Endothelial cell of umbilical vein (primary cell): ENCODE results near the gene ALDH3A2. TPM values are rescaled to one million over a fixed set of nuclear protein-coding genes. Genes with fewer than 3 reads are reported as not detected.

ENCODE experiments used
- BruUV-seq: library from RNA; stranded (reverse); fragments of 400-500 nt; replicated peaks from 2 replicates; lab custom pipeline; 2021; lab: Mats Ljungman, UMichigan
- CTCF ChIA-PET: fragments of 300-600, 350-600 bp; sonication (Branson Sonifier 250); formaldehyde crosslinking; loops from one replicate; lab custom pipeline; 2021; ENCODE audit warnings: antibody characterized with exemption, inconsistent platforms; lab: Charles Lee
- POLR2A ChIA-PET: fragments of 300-600, 350-600 bp; sonication (Branson Sonifier 250); formaldehyde crosslinking; loops from one replicate; lab custom pipeline; 2021; ENCODE audit warnings: antibody characterized with exemption, inconsistent platforms; lab: Charles Lee
- DNase-seq: peaks from one replicate; pipeline ENCODE4 v3.0.0-alpha.2; 2011; ENCODE audit warnings: low read depth, low spot score
- FAIRE-seq: peaks from 2 replicates; lab custom pipeline; 2011; peaks lifted over from hg19 to GRCh38; lab: Jason Lieb, UNC
- H2AFZ ChIP-seq: 2 replicates; pipeline ENCODE4 v1.6.0; 2012; ENCODE audit warnings: low read depth, low read length, control low read depth, inconsistent platforms
- H3K27ac ChIP-seq: 2 replicates; pipeline ENCODE4 v1.5.1; 2011; ENCODE audit warnings: low read depth, mild to moderate bottlenecking, control low read depth, low read length, moderate library complexity; ENCODE audit not compliant: insufficient read depth
- H3K27me3 ChIP-seq, 2 experiments: 2 replicates each; pipeline versions ENCODE4 v1.6.0 to v1.6.1; 2011; ENCODE audit warnings: low read length in 2 of 2, mixed read lengths in 1 of 2; ENCODE audit not compliant: control insufficient read depth in 2 of 2, insufficient read depth in 2 of 2
- H3K36me3 ChIP-seq, 2 experiments: 2 replicates in 1 of 2; 3 replicates in 1 of 2; pipeline ENCODE4 v1.5.1; 2011; ENCODE audit warnings: low read length in 2 of 2, mild to moderate bottlenecking in 1 of 2, moderate library complexity in 1 of 2; ENCODE audit not compliant: control insufficient read depth in 2 of 2, insufficient read depth in 2 of 2; ENCODE audit errors: extremely low read depth in 1 of 2
- H3K4me1 ChIP-seq: 3 replicates; pipeline ENCODE4 v1.5.1; 2011; ENCODE audit warnings: mild to moderate bottlenecking, low read length; ENCODE audit not compliant: control insufficient read depth, insufficient read depth; ENCODE audit errors: extremely low read depth
- H3K4me2 ChIP-seq: 2 replicates; pipeline ENCODE4 v1.6.1; 2011; ENCODE audit warnings: low read length, control low read depth, mixed read lengths; ENCODE audit not compliant: insufficient read depth
- H3K4me3 ChIP-seq, 3 experiments: fragments of 200-600 bp in 1 of 3; sonication (generic), shearing (Covaris generic) in 1 of 3; replicated peaks in 1 of 3; 2 replicates each; pipeline ENCODE4 v1.5.1; 2011 to 2016; ENCODE audit warnings: control low read depth in 3 of 3, low read length in 3 of 3, mild to moderate bottlenecking in 2 of 3, inconsistent platforms in 1 of 3, low read depth in 1 of 3, moderate library complexity in 1 of 3; ENCODE audit not compliant: insufficient read depth in 1 of 3
- H3K79me2 ChIP-seq: 2 replicates; pipeline ENCODE4 v1.6.0; 2012; ENCODE audit warnings: low read length, inconsistent platforms; ENCODE audit not compliant: control insufficient read depth, insufficient read depth
- H3K9ac ChIP-seq: replicated peaks from 2 replicates; pipeline ENCODE3; 2011; ENCODE audit warnings: low read length, control low read depth; ENCODE audit not compliant: insufficient read depth; ENCODE audit errors: extremely low read depth
- H3K9me1 ChIP-seq: replicated peaks from 3 replicates; pipeline ENCODE4 v1.6.0; 2011; ENCODE audit warnings: mild to moderate bottlenecking, low read length; ENCODE audit not compliant: control insufficient read depth, insufficient read depth; ENCODE audit errors: extremely low read depth
- H3K9me3 ChIP-seq: replicated peaks from 2 replicates; pipeline ENCODE4 v1.5.1; 2012; ENCODE audit warnings: low read length, inconsistent platforms; ENCODE audit not compliant: control insufficient read depth, insufficient read depth
- H4K20me1 ChIP-seq: replicated peaks from 2 replicates; pipeline ENCODE3; 2011; ENCODE audit warnings: mild to moderate bottlenecking, low read length; ENCODE audit not compliant: control insufficient read depth, insufficient read depth; ENCODE audit errors: extremely low read depth
- GATA2 ChIP-seq: IDR thresholded peaks from 2 replicates; pipeline ENCODE4 v1.7.0; 2011; ENCODE audit warnings: low read depth, mild to moderate bottlenecking, moderate library complexity, mixed read lengths, low read length; ENCODE audit not compliant: insufficient read length, insufficient read depth
- MYC ChIP-seq: IDR thresholded peaks from one replicate; pipeline ENCODE4 v1.6.1; 2011; ENCODE audit warnings: mild to moderate bottlenecking, low read depth, low read length
- POLR2A ChIP-seq: IDR thresholded peaks from 2 replicates; pipeline ENCODE4 v1.6.1; 2012; ENCODE audit warnings: low read depth, mild to moderate bottlenecking, control low read depth, low read length
- POLR2AphosphoS5 ChIP-seq: IDR thresholded peaks from 2 replicates; pipeline ENCODE4 v1.6.1; 2012; ENCODE audit warnings: low read depth, mild to moderate bottlenecking, control low read depth, low read length, moderate library complexity; ENCODE audit not compliant: insufficient read depth
- dilution Hi-C: fragments of 300-500 bp; cut with MboI; formaldehyde crosslinking; loops from one replicate; pipeline ENCODE4 v1.15.0; 2019; ENCODE audit warnings: low sequenced_read_pairs; ENCODE audit not compliant: extremely low pct_ligation_motif_present
- intact Hi-C: fragments of 100-400 bp; cut with micrococcal nuclease; formaldehyde crosslinking; loops from one replicate; pipeline ENCODE4 v1.10.0; 2022
- polyA plus RNA-seq, 4 experiments: library from polyadenylated mRNA; depleted of rRNA in 3 of 4; stranded (reverse) in 3 of 4; unstranded in 1 of 4; fragments of >200 nt; gene quantifications; 2 replicates each; pipeline versions ENCODE4 v1.2.1 to v1.2.3, GENCODE V29; 2011 to 2012; ENCODE audit warnings: missing spikeins in 1 of 4
- total RNA-seq: library from RNA; stranded (reverse); gene quantifications from 2 replicates; pipeline ENCODE4 v1.2.3, GENCODE V29; 2021
- TF ChIP-seq, protein P1 (sequence below), 2 donors: IDR thresholded peaks; 1 replicate in 1 of 2; 2 replicates in 1 of 2; pipeline ENCODE4 v1.5.1; 2011; ENCODE audit warnings: low read length in 2 of 2, mild to moderate bottlenecking in 2 of 2, moderate library complexity in 2 of 2, control low read depth in 1 of 2, inconsistent platforms in 1 of 2, low read depth in 1 of 2; ENCODE audit not compliant: insufficient read depth in 1 of 2; ENCODE audit errors: extremely low read depth in 1 of 2
- TF ChIP-seq, protein P2 (sequence below): IDR thresholded peaks from 2 replicates; pipeline ENCODE4 v1.6.1; 2011; ENCODE audit not compliant: insufficient read depth, insufficient read length

Gene ALDH3A2
- total and polyA plus RNA-seq, 2 donors (not counting 3 experiments of a cell fraction or from before 2014, with no cell fraction given): 16.7 to 36.5 TPM

DNA sequence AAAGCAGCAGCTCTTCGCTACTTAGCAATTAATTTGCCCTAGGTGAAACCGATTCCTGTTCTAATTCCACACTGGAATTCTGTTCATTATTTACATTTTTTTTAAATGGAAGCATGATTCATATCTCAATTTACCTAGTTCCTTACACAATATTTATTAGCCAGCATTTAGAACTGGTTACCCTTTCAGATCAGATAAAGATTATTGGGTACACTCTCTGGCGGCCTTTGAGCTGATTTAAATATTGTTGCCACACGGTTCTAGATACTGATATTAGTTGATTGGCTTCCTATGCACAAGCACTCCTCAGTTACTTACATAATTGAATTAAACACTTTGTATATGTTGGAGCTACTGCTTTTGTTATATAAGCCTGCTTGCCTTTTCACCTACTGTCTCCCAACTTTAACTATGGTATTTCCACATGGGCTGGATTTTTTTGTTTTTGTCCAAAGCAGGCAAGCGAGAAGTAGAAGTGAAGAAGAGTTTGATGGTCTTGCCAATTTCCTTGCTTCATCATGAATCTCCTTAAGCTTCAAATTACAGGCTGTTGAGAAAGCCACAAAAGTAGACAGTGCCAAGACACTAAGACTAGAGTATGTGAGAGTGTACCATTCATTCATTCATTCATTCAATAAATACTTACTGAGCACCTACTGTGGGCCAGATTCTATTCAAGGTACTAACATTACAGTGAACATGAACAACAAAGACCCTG is 3.9 kb upstream of the ALDH3A2 start:
- no peak overlapping the region for H3K4me3 ChIP-seq
- BruUV-seq: no TSS peak
- peaks cover 6% of the 10 kb centered on the region for H3K79me2 ChIP-seq
- H3K4me2 ChIP-seq: no peak overlapping the region
- no peak for FAIRE-seq
- no peaks in the 10 kb centered on the region for H3K36me3 ChIP-seq
- dilution Hi-C loops: no loop called here
- no peak for DNase-seq
- peaks cover 11 to 14% of the 10 kb centered on the region in 2 experiments for H3K27me3 ChIP-seq
- ChIA-PET CTCF (interaction anchor here (1.0 to 4.6 kb wide), 5 partner anchors 11 to 100 kb away, joined by 3 to 16 read pairs (median 3); no protein-coding TSS in a partner anchor), POLR2A (no interaction called here)
- no peak for TF ChIP-seq MYC
- TF ChIP-seq, protein P1, sequence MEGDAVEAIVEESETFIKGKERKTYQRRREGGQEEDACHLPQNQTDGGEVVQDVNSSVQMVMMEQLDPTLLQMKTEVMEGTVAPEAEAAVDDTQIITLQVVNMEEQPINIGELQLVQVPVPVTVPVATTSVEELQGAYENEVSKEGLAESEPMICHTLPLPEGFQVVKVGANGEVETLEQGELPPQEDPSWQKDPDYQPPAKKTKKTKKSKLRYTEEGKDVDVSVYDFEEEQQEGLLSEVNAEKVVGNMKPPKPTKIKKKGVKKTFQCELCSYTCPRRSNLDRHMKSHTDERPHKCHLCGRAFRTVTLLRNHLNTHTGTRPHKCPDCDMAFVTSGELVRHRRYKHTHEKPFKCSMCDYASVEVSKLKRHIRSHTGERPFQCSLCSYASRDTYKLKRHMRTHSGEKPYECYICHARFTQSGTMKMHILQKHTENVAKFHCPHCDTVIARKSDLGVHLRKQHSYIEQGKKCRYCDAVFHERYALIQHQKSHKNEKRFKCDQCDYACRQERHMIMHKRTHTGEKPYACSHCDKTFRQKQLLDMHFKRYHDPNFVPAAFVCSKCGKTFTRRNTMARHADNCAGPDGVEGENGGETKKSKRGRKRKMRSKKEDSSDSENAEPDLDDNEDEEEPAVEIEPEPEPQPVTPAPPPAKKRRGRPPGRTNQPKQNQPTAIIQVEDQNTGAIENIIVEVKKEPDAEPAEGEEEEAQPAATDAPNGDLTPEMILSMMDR (IDR thresholded peaks at IDR 0.05; ENCODE audit: extremely low read depth in 1 of 2, insufficient read depth in 1 of 2, low read depth in 1 of 2, low read length in 2 of 2): no peak
- TF ChIP-seq, protein P2, sequence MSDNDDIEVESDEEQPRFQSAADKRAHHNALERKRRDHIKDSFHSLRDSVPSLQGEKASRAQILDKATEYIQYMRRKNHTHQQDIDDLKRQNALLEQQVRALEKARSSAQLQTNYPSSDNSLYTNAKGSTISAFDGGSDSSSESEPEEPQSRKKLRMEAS: no peak
- no peak for TF ChIP-seq POLR2AphosphoS5
- TF ChIP-seq POLR2A: no peak
- TF ChIP-seq GATA2: no peak
- H2AFZ ChIP-seq: no peak overlapping the region
- H3K9me1 ChIP-seq: no peaks in the 10 kb centered on the region
- H3K9ac ChIP-seq: no peak overlapping the region
- no peaks in the 10 kb centered on the region for H3K9me3 ChIP-seq
- H3K4me1 ChIP-seq: peaks cover 25% of the 10 kb centered on the region
- no peak overlapping the region for H3K27ac ChIP-seq
- intact Hi-C loops: loop anchor here (10.0 kb wide), 1 partner anchor 50 kb away; no protein-coding TSS in a partner anchor
- no peaks in the 10 kb centered on the region for H4K20me1 ChIP-seq
